Suprapubic skin (tissue), 4 donors: ENCODE results near the gene PUM2. TPM values are rescaled to one million over a fixed set of nuclear protein-coding genes. Genes with fewer than 3 reads are reported as not detected.
A peak's percentile ranks its signal among the peaks of the same experiment; 100 is the strongest.

ENCODE experiments used
- DNase-seq, 2 donors: peaks; one replicate each; pipeline ENCODE4 v3.0.0-alpha.2; 2019; ENCODE audit warnings: low spot score in 2 of 2
- H3K27ac ChIP-seq: fragments of 200-600 bp; sonication (generic); one replicate; pipeline ENCODE4 v1.5.1; 2019
- H3K27me3 ChIP-seq: fragments of 200-600 bp; sonication (generic); one replicate; pipeline ENCODE4 v1.5.1; 2019
- H3K36me3 ChIP-seq: fragments of 200-600 bp; sonication (generic); one replicate; pipeline ENCODE4 v1.5.1; 2019
- H3K4me1 ChIP-seq: fragments of 200-600 bp; sonication (generic); one replicate; pipeline ENCODE4 v1.5.1; 2019
- H3K4me3 ChIP-seq: fragments of 200-600 bp; sonication (generic); one replicate; pipeline ENCODE4 v1.5.1; 2019; ENCODE audit warnings: mild to moderate bottlenecking
- H3K9me3 ChIP-seq: fragments of 200-600 bp; sonication (generic); one replicate; pipeline ENCODE4 v1.5.1; 2019
- CTCF ChIP-seq, 2 donors: fragments of 200-600 bp in 1 of 2; fragments of 450-650 bp in 1 of 2; sonication (generic) in 1 of 2; IDR thresholded peaks; one replicate each; pipeline ENCODE4 v1.5.1; 2016 to 2019; ENCODE audit warnings: antibody characterized with exemption in 2 of 2, mild to moderate bottlenecking in 1 of 2, moderate library complexity in 1 of 2
- EP300 ChIP-seq: sonication (generic); formaldehyde crosslinking; IDR thresholded peaks from one replicate; pipeline ENCODE4 v1.6.1; 2017; ENCODE audit warnings: antibody characterized with exemption
- POLR2A ChIP-seq, 2 donors: fragments of 450-650 bp; IDR thresholded peaks; one replicate each; pipeline ENCODE4 v1.6.1; 2017; ENCODE audit warnings: antibody characterized with exemption in 2 of 2, mild to moderate bottlenecking in 2 of 2, moderate library complexity in 2 of 2
- POLR2AphosphoS5 ChIP-seq, 3 donors: sonication (generic); formaldehyde crosslinking; IDR thresholded peaks; one replicate each; pipeline ENCODE4 v1.6.1; 2017; ENCODE audit warnings: antibody characterized with exemption in 3 of 3
- WGBS: methylation state at CpG from one replicate; pipeline ENCODE4 v1.1.5; 2018; 5-methylcytosine and 5-hydroxymethylcytosine counted together
- total RNA-seq, 4 donors: library from RNA; depleted of rRNA; stranded (reverse); fragments of >200 nt; gene quantifications; one replicate each; pipeline ENCODE4 v1.1.0, GENCODE V29; 2016

The PUM2 gene
- total RNA-seq, 4 donors from 2014 or later = 78.9 to 108 (median 99.0) TPM

- H3K36me3 ChIP-seq = no peaks in the 10 kb centered on the region
- no peaks in the 10 kb centered on the region for H3K9me3 ChIP-seq
- TF ChIP-seq EP300 (no peak), CTCF (IDR thresholded peaks at IDR 0.05) (no peak), POLR2AphosphoS5 (IDR thresholded peaks at IDR 0.05) (no peak), POLR2A (IDR thresholded peaks at IDR 0.05) (no peak)
- no peaks in the 10 kb centered on the region for H3K27me3 ChIP-seq
- H3K4me1 ChIP-seq = peaks cover 76% of the 10 kb centered on the region
- no peak overlapping the region for H3K4me3 ChIP-seq
- 73% methylated on average over 5 of the region's 5 CpGs for WGBS
- DNase-seq = no peak
- peak overlapping the region; percentile 99 for H3K27ac ChIP-seq
These were observed 2.1 kb upstream of the PUM2 start for GRCh38 chr2:20352581-20353216.

GRCh38 chr2:20352230-20352578, 1.6 kb upstream of the PUM2 start:
- WGBS = 54% methylated on average over 4 of the region's 4 CpGs
- no peaks in the 10 kb centered on the region for H3K27me3 ChIP-seq
- TF ChIP-seq CTCF (IDR thresholded peaks at IDR 0.05) (no peak), EP300 (no peak), POLR2A (IDR thresholded peaks at IDR 0.05) (no peak), POLR2AphosphoS5 (IDR thresholded peaks at IDR 0.05) (no peak)
- no peaks in the 10 kb centered on the region for H3K9me3 ChIP-seq
- DNase-seq = no peak
- H3K4me1 ChIP-seq = peaks cover 81% of the 10 kb centered on the region
- peak overlapping the region; percentile 99 for H3K27ac ChIP-seq
- H3K4me3 ChIP-seq = no peak overlapping the region
- H3K36me3 ChIP-seq = no peaks in the 10 kb centered on the region

- Histone ChIP-seq H3K27ac (peak overlapping the region; percentile 99), H3K4me3 (peak overlapping the region; percentile 82), H3K36me3 (no peaks in the 10 kb centered on the region), H3K27me3 (no peaks in the 10 kb centered on the region), H3K4me1 (peaks cover 83% of the 10 kb centered on the region), H3K9me3 (no peaks in the 10 kb centered on the region)
- DNase-seq = no peak
- TF ChIP-seq CTCF (IDR thresholded peaks at IDR 0.05) (no peak), POLR2AphosphoS5 (IDR thresholded peaks at IDR 0.05) (no peak), POLR2A (IDR thresholded peaks at IDR 0.05) (no peak), EP300 (no peak)
- 26% methylated on average over 13 of the region's 13 CpGs for WGBS
These were observed 1.0 kb upstream of the PUM2 start for GRCh38 chr2:20351555-20352229.

GRCh38 chr2:20350041-20350712, 467 bp downstream of the PUM2 start:
- peak overlapping the region; percentile 82 for H3K4me3 ChIP-seq
- H3K36me3 ChIP-seq = no peaks in the 10 kb centered on the region
- DNase-seq = peak in 1 of 2 donors; percentile 76
- H3K9me3 ChIP-seq = no peaks in the 10 kb centered on the region
- WGBS = under 1% methylated on average over 25 of the region's 67 CpGs
- H3K27me3 ChIP-seq = no peaks in the 10 kb centered on the region
- no peak for TF ChIP-seq POLR2A (IDR thresholded peaks at IDR 0.05)
- no peak for TF ChIP-seq CTCF (IDR thresholded peaks at IDR 0.05)
- TF ChIP-seq POLR2AphosphoS5 (IDR thresholded peaks at IDR 0.05) = no peak
- TF ChIP-seq EP300 = no peak
- H3K4me1 ChIP-seq = peaks cover 75% of the 10 kb centered on the region
- H3K27ac ChIP-seq = peak overlapping the region; percentile 99

GRCh38 chr2:20349513-20349921, 1.1 kb downstream of the PUM2 start:
- H3K4me1 ChIP-seq = peaks cover 71% of the 10 kb centered on the region
- 3% methylated on average over 5 of the region's 5 CpGs for WGBS
- H3K36me3 ChIP-seq = no peaks in the 10 kb centered on the region
- H3K4me3 ChIP-seq = peak overlapping the region; percentile 82
- TF ChIP-seq POLR2A (IDR thresholded peaks at IDR 0.05) (no peak), EP300 (no peak), CTCF (IDR thresholded peaks at IDR 0.05) (no peak), POLR2AphosphoS5 (IDR thresholded peaks at IDR 0.05) (no peak)
- H3K27me3 ChIP-seq = no peaks in the 10 kb centered on the region
- H3K9me3 ChIP-seq = no peaks in the 10 kb centered on the region
- peak overlapping the region; percentile 99 for H3K27ac ChIP-seq
- DNase-seq = no peak
